Stimulated activated CD4-positive, alpha-beta T cell treated with anti-CD3 and anti-CD28 coated beads, TNF-alpha, amount 100 ng/mL, for 1 hour (primary cell): ENCODE results near the gene CDADC1.
"Not testable (repeated sequence)": the region's sequence is repeated elsewhere in the genome, so short reads cannot be mapped to it uniquely, and the experiment has no call there.

Experiments
- DNase-seq, 3 donors: peaks; one replicate each; pipeline ENCODE4 v3.0.0-alpha.2; 2020; ENCODE audit warnings: low read depth in 3 of 3, low spot score in 1 of 3

The CDADC1 gene

GRCh38 chr13:49292742-49293486 lies 45.2 kb downstream of the CDADC1 start:
- no peak for DNase-seq

DNA sequence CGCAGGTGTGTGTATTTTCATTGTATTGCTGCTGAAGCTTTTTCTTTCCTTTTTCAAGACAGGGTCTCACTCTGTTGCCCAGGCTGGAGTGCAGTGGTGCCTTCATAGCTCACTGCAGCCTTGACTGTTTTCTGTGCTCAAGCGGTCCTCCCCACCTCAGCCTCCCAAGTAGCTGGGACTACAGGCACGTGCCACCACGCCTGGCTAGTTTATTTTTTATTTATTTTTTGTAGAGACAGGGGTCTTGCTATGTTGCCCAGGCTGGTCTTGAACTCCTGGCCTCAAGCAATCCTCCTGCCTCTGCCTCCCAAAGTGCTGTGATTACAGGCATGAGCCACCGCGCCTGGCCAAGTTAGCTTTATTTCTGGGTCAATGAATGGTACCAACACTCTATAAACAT lies 47.0 kb downstream of the CDADC1 start:
- not testable (repeated sequence) for DNase-seq

DNA sequence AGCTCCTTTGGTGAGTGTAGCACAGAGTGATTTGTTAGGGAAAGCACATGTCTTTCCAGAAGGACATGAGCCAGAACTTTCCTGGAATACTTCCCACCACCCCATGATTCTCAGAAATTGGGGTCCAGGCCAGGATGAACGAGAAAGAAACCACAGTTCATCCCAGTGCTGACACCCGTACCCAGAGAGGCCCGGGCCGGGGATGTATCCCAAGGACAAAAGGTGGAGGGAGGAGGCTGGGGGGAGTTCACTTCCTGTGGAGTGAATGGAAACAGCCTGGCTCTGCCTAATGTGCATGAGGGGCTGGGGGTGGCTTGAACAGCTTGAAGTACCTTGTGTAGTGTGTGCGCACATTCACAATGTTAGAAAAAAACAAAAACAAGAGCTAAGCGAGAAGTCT lies 47.5 kb downstream of the CDADC1 start:
- no peak for DNase-seq

DNA sequence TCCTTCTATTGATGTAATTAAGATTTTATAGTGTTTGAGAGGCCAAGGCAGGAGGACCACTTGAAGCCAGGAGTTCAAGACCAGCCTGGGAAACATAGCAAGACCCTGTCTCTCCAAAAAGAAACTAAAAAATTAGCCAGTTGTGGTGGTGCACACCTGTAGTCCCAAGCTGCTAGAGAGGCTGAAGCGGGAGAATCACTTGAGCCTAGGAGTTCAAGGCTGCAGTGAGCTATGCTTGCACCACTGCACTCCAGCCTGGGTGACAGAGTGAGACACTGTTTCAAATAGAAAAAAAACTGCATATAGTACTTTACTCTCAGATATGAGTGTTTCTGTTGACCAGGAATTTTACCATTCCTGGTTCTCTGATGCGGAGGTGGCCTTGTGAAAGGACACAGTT lies 48.9 kb downstream of the CDADC1 start:
- no peak for DNase-seq

DNA sequence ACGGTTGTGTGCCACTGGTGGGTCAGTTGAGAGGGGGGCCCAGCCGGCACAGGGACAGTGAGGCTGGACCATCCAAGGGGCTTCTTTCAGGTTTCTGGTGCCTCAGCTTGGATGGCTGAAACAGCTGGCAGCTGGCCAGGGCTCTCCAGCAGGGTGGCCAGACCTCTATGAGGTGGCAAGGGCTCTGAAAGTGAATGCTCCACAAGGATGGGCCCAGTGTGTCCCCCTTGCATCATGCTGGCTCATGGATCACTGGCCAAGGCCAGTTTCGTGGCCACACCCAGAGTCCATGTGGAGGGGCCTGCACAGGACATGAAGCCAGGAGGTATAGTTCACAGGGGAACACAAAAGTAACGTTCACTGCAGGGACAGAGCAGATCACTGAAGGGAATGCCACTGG lies 49.6 kb downstream of the CDADC1 start:
- no peak for DNase-seq

DNA sequence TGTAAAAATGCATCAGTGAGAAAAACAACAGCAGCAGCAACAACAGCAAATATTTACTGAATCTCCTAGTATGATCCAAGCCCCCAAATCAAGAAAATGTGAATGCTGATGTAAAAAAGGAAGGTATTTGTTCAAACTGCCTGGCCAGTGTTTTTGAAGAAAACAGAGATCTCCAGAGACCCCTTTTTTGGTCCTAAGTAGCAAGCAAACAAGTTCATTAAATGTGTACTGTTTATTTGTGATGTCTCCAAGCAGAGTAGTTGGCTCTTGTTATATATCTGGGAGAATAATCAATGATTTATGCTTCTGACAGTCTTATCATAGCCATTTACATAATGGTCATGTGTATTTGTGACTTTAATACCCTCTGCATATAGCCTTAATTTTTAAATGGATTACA lies 50.7 kb downstream of the CDADC1 start:
- no peak for DNase-seq

- DNase-seq = no peak
Measured at GRCh38 chr13:49298903-49299605, 51.3 kb downstream of the CDADC1 start.

- DNase-seq = no peak
Measured at GRCh38 chr13:49300276-49300675, 52.6 kb downstream of the CDADC1 start.

DNA sequence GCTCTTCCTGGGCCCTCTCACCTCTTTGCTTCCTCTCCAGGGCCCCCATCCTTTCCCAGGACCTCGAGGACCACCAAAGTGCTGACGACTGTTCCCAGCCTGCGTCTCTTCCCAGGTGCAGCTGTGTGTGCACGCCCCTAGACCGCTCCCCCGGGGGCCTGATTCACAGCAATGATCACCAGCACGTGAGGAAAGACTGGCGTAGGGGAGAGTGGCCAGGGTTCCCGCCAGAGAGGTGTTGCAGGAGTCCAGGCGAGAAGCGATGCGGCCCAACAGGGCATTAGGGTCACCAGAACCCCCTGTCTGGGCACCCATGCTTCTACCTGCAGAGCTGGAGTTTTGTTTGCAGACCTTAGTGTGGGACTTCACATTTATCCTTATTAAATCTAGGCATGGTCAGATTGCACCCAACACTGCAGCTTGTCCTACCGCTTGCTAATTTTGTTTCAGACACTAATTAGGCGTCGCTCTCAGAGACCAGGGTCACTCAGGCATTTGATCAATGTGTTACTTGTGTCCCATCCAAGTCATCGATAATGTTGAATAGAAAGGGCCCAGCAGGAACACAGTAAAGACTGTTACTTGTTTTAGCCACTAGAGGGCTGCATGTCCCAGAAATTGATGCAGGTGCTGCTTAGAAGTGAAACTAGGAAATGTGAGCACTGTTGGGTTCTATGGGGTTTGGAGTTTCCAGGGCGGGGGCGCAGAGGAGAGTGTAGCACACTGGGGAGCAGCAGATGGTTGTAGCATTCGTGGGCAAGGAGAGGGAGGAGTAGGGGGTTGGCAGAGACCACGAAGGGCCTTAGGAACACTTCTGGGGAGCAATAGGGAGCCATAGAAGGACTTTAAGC lies 53.2 kb downstream of the CDADC1 start:
- peak; percentile 35 to 41 (median 41) for DNase-seq

GRCh38 chr13:49302222-49302621 lies 54.5 kb downstream of the CDADC1 start:
- DNase-seq = no peak

- DNase-seq = no peak
Measured at GRCh38 chr13:49302817-49303216, 55.1 kb downstream of the CDADC1 start.

DNA sequence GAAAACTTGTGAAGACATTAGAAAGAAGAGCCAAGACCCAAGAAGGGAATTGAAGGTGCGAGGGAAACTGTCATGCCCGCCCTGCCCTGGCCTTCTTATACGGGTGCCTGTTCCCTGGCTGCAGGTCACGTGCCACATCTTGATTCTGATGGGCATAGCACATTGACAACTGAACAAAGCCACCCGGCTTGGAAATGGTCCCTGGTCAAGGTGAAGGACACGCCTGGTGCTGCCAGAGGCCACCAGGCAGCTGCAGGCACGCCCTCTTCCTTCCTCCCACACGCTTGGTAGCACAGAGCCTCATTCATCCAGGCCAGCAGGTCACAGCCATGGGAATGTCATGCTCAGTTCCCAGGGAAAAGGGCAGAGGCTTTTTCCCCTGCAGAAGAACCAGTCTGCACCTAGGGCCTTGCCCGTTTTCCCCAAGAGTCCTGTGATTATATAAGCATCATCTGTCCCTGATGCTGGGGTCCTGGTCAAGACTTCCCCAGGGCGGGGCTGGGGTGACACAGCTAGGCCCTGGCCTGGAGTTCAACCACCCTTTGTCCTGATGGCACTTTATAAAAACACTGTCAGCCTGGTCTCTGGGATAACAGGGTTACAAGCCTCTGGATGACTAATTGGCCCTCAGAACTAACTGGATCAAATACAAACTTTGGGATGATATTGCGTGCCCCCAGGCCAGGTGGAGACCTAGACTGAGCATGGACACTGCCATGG lies 56.0 kb downstream of the CDADC1 start:
- DNase-seq = no peak

GRCh38 chr13:49304356-49304755 lies 56.6 kb downstream of the CDADC1 start:
- DNase-seq = no peak

- DNase-seq = no peak
Measured at GRCh38 chr13:49304763-49305700, 57.3 kb downstream of the CDADC1 start.

DNA sequence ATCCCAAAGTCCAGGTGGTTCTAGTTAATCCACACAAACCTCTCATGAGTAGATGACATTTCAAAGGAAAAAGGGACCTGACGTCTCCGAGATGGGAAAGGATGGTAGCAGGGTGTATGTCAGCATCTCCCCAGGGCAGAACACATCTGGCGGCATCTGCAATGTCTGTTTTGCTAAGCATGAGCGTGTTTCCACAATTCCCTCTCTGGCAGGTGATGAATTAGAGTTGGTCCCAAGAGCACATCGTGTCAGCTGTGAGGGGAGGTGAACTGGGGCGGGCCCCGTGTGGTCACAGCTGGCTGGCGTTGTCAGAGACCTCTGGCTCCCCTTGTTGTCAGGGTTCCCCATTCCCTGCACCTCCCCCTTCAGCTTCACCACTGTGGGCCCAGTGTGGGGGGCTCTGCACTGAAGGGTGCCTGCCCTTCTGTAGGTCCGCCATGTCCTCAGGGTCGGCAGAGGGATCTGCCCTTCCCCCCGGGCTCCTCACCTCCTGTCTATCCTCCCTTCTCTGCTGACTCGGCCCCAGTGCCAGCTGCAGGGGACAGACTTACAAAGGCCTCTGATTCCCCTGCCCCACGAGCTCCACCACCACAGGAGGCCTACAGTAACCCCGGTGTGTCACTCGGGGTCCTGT lies 58.2 kb downstream of the CDADC1 start:
- DNase-seq = no peak

GRCh38 chr13:49307365-49307764 lies 59.6 kb downstream of the CDADC1 start:
- DNase-seq = no peak

DNA sequence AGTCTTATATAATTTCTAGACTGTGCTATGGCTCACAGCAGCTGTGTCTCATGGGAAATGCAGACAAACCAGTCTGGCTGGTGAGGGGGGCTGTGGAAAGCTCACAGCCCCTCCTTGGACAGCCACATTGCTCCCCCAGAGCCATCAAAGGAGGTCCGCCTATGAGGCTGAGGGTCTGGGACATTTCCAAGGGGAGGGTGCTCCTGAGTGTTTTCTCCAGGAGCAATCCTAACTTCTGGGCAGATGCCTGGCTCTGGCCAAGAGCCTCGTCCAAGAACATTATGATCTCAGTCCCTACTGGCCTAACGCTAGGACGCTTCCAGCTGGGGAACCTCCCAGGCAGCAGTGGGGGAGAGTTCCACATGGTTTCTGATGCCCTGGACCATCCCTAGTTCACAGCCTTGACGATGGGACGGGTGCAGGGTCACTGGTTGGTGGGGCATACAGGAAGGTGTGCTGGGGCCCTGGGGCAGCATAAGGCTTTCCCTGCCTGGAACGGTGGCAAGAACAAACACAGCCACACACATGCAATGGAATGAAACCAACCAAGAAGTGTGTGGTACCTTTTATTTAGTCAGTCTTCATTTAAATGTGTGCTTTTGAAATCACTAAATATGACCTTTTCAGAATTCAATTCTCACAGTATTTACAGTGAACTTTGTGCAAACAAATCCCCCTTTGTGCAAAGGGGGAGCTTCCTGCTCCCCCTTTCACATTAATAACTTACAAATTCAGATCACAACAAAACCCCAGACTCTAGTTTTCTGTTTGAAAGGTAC lies 60.6 kb downstream of the CDADC1 start:
- no peak for DNase-seq

GRCh38 chr13:49308921-49309408 lies 61.2 kb downstream of the CDADC1 start:
- DNase-seq = no peak

DNA sequence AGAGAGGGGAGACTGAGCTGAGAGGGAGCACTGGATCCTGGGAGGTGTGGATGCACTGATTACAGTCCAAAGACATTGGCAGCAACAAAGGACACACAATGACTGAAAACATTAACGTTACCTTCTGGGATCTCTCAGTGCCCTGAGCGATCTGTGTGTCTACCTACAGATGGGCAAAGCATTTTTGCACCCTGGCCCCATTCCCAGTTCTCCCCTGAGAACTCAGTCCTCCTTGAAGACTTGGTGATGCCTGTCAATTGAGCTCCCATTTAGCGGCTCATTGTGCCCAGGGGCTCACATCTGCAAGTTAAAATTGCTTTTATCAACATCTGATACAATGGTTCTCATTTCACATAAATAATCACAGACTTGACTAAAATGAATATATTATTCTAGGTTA lies 62.5 kb downstream of the CDADC1 start:
- no peak for DNase-seq
